ENCODE results near the gene MGST2. TPM values are rescaled to one million over a fixed set of nuclear protein-coding genes. Genes with fewer than 3 reads are reported as not detected.

Gene MGST2
- total RNA-seq, 1 donor from 2014 or later = 134 TPM

GRCh38 chr4:139749338-139749737 is 83.7 kb downstream of the MGST2 start:
- DNase-seq = no peak
- Histone ChIP-seq H3K9me3 (replicated peaks) (no peaks in the 10 kb centered on the region), H3K4me3 (no peak overlapping the region), H3K36me3 (no peaks in the 10 kb centered on the region), H3K27me3 (ENCODE audit: low read depth) (no peaks in the 10 kb centered on the region), H3K4me1 (peaks cover 4% of the 10 kb centered on the region), H3K27ac (replicated peaks) (no peak overlapping the region)
- no peak for TF ChIP-seq CTCF (IDR thresholded peaks at IDR 0.05; ENCODE audit: borderline replicate concordance)
- intact Hi-C loops (cut with micrococcal nuclease) = no loop called here

- intact Hi-C loops (cut with micrococcal nuclease) = no loop called here
- Histone ChIP-seq H3K27me3 (ENCODE audit: low read depth) (no peaks in the 10 kb centered on the region), H3K36me3 (no peaks in the 10 kb centered on the region), H3K4me3 (no peak overlapping the region), H3K9me3 (replicated peaks) (no peaks in the 10 kb centered on the region), H3K27ac (replicated peaks) (no peak overlapping the region), H3K4me1 (peaks cover 4% of the 10 kb centered on the region)
- TF ChIP-seq CTCF (IDR thresholded peaks at IDR 0.05; ENCODE audit: borderline replicate concordance) = no peak
- DNase-seq = no peak
Measured at GRCh38 chr4:139749835-139750498, 84.3 kb downstream of the MGST2 start.

- TF ChIP-seq CTCF (IDR thresholded peaks at IDR 0.05; ENCODE audit: borderline replicate concordance) = no peak
- Histone ChIP-seq H3K36me3 (no peaks in the 10 kb centered on the region), H3K27me3 (ENCODE audit: low read depth) (no peaks in the 10 kb centered on the region), H3K9me3 (replicated peaks) (no peaks in the 10 kb centered on the region), H3K27ac (replicated peaks) (no peak overlapping the region), H3K4me1 (peaks cover 10% of the 10 kb centered on the region), H3K4me3 (no peak overlapping the region)
- intact Hi-C loops (cut with micrococcal nuclease) = no loop called here
- DNase-seq = no peak
Measured at GRCh38 chr4:139753686-139754085, 88.1 kb downstream of the MGST2 start.

Other genes with a start within 250 kb of the MGST2 start
- gene RAB33B, start 211.7 kb upstream of the MGST2 start, total RNA-seq = 6.1 TPM
- 50.7 TPM for gene SETD7, start 109.6 kb upstream of the MGST2 start, total RNA-seq